Measurements from ENCODE around the gene TMEM109.
A peak's percentile ranks its signal among the peaks of the same experiment; 100 is the strongest.

The TMEM109 gene

DNA sequence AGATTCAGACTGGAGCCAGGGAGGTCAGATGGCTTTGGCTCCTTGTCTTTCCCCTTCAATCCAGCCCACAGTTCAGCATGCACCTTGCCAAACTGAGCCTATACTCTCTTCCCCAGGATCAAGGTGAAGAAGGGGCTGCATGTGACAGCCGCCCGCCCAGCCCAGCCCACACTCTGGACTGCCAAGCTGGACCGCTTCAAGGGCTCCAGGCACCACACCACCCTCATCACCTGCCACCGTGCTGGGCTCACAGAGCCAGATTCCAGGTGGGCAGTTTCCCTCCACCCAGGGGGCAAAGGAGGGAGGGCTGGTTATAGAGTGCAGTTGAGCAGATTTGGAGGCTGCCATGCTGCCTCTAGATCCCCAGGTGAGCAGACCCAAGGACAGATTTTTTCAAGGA, 16.4 kb downstream of the TMEM109 start:
- Histone ChIP-seq H3K36me3 (ENCODE audit: control insufficient read depth in 1 of 2, insufficient read depth in 2 of 2, low read length in 2 of 2) (peaks cover 79 to 82% of the 10 kb centered on the region in 2 experiments), H3K4me1 (ENCODE audit: control insufficient read depth in 1 of 2, insufficient read depth in 2 of 2, low read length in 2 of 2) (peaks cover 3 to 8% of the 10 kb centered on the region in 2 experiments), H3K9me3 (ENCODE audit: insufficient read depth, low read depth, low read length) (no peaks in the 10 kb centered on the region), H3K18ac (ENCODE audit: low read length) (no peak overlapping the region), H2AK5ac (ENCODE audit: low read length) (no peak overlapping the region), H4K8ac (ENCODE audit: low read depth, low read length) (no peak overlapping the region), H2BK120ac (ENCODE audit: insufficient read depth, low read length, poor library complexity) (no peak overlapping the region), H3K14ac (ENCODE audit: low read length) (no peak overlapping the region), H3K23ac (ENCODE audit: low read length) (no peak overlapping the region), H3K79me1 (ENCODE audit: low read length) (no peaks in the 10 kb centered on the region), H3K27ac (ENCODE audit: low read depth, low read length) (no peak overlapping the region), H4K91ac (ENCODE audit: low read depth, low read length) (no peak overlapping the region), H4K12ac (ENCODE audit: low read depth, low read length) (no peak overlapping the region), H3K27me3 (ENCODE audit: insufficient read depth, low read length) (no peaks in the 10 kb centered on the region), H3K4me3 (ENCODE audit: low read depth, low read length) (no peak overlapping the region), H3K79me2 (ENCODE audit: control insufficient read depth, insufficient read depth, low read length, poor library complexity) (peaks cover 2% of the 10 kb centered on the region), H2BK5ac (ENCODE audit: low read depth, low read length, poor library complexity) (no peak overlapping the region), H3K9ac (ENCODE audit: low read length) (no peak overlapping the region), H3K4me2 (ENCODE audit: low read length) (no peak overlapping the region), H3K4ac (ENCODE audit: low read depth, low read length) (no peak overlapping the region), H2BK12ac (ENCODE audit: low read length) (no peak overlapping the region), H2AFZ (ENCODE audit: insufficient read depth, low read length, poor library complexity) (no peak overlapping the region)
- no CpG with 5 or more reads among the region's 4 CpGs for WGBS (ENCODE audit: extremely low coverage, insufficient coverage, insufficient read length)
- DNase-seq, result no peak

DNA sequence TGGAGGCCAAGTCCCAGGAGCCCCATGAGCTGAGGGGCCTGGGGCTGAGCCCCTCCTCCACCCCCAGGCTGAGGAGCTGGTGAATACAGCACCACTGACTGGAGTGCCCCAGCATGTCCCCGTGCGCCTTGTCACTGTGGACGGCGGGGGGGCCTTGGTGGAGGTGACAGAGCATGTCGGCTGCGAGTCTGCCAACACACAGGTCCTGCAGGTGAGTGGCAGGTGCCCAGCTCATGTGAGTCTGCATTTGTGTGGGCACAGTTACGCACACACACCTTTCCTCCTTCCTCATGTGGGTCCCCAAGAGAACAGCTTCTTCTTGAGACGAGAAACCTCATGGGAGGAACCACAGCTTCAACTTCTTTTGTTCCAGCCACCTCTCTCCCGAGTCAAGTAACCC, 18.0 kb downstream of the TMEM109 start:
- H4K91ac ChIP-seq (ENCODE audit: low read depth, low read length), result no peak overlapping the region
- peak overlapping the region; percentile 14 for H3K4me3 ChIP-seq (ENCODE audit: low read depth, low read length)
- H3K79me2 ChIP-seq (ENCODE audit: control insufficient read depth, insufficient read depth, low read length, poor library complexity), result no peaks in the 10 kb centered on the region
- no peak overlapping the region for H2BK12ac ChIP-seq (ENCODE audit: low read length)
- no peak overlapping the region for H3K27ac ChIP-seq (ENCODE audit: low read depth, low read length)
- H3K4me1 ChIP-seq (ENCODE audit: control insufficient read depth in 1 of 2, insufficient read depth in 2 of 2, low read length in 2 of 2), result peaks cover 0 to 2% of the 10 kb centered on the region in 2 experiments
- no peak overlapping the region for H3K23ac ChIP-seq (ENCODE audit: low read length)
- no peak for DNase-seq
- H3K27me3 ChIP-seq (ENCODE audit: insufficient read depth, low read length), result no peaks in the 10 kb centered on the region
- no peak overlapping the region for H3K4me2 ChIP-seq (ENCODE audit: low read length)
- no peak overlapping the region for H2AFZ ChIP-seq (ENCODE audit: insufficient read depth, low read length, poor library complexity)
- H3K14ac ChIP-seq (ENCODE audit: low read length), result no peak overlapping the region
- H2BK120ac ChIP-seq (ENCODE audit: insufficient read depth, low read length, poor library complexity), result no peak overlapping the region
- no peak overlapping the region for H3K9ac ChIP-seq (ENCODE audit: low read length)
- H4K8ac ChIP-seq (ENCODE audit: low read depth, low read length), result no peak overlapping the region
- peaks cover 87 to 92% of the 10 kb centered on the region in 2 experiments for H3K36me3 ChIP-seq (ENCODE audit: control insufficient read depth in 1 of 2, insufficient read depth in 2 of 2, low read length in 2 of 2)
- no peak overlapping the region for H2BK5ac ChIP-seq (ENCODE audit: low read depth, low read length, poor library complexity)
- no peak overlapping the region for H3K18ac ChIP-seq (ENCODE audit: low read length)
- H3K4ac ChIP-seq (ENCODE audit: low read depth, low read length), result no peak overlapping the region
- no peaks in the 10 kb centered on the region for H3K9me3 ChIP-seq (ENCODE audit: insufficient read depth, low read depth, low read length)
- no peaks in the 10 kb centered on the region for H3K79me1 ChIP-seq (ENCODE audit: low read length)
- no peak overlapping the region for H2AK5ac ChIP-seq (ENCODE audit: low read length)
- WGBS (ENCODE audit: extremely low coverage, insufficient coverage, insufficient read length), result no CpG with 5 or more reads among the region's 9 CpGs
- H4K12ac ChIP-seq (ENCODE audit: low read depth, low read length), result no peak overlapping the region

DNA sequence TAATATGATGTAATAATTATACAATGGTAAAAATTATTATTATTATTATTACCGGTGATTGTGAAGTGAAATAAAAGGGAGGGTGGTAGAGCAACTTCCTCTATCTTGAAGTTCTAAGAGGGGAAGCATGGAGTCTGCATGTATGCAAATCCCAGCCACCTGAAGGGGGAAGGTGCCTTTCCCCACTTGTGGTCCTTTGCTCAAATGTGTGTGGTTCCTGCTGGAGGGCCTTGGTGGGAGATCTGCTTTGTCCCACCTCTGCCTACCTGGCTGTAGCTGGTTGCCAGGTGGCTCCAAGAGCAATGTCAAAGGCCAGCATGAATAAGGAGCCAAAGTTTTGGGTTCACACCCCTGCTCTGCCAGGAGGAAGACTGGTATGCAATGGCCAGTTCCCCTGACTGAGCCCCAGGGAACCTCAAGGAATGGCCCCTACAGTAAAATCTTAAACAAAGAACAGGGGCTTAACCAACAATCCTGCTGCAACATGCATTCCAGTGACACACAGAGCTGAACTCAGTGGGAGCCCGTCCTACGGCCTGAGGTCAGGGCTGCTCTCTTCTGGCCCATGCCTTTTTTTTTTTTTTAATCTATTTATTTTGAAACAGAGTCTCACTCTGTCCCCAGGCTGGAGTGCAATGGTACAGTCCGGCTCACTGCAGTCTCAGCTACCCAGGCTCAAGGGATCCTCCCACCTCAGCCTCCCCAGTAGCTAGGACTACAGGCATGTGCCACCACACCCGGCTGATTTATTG, 18.8 kb downstream of the TMEM109 start:
- WGBS (ENCODE audit: extremely low coverage, insufficient coverage, insufficient read length), result no CpG with 5 or more reads among the region's 5 CpGs
- no peaks in the 10 kb centered on the region for H3K79me2 ChIP-seq (ENCODE audit: control insufficient read depth, insufficient read depth, low read length, poor library complexity)
- H3K36me3 ChIP-seq (ENCODE audit: control insufficient read depth in 1 of 2, insufficient read depth in 2 of 2, low read length in 2 of 2), result peaks cover 82 to 88% of the 10 kb centered on the region in 2 experiments
- H3K4me1 ChIP-seq (ENCODE audit: control insufficient read depth in 1 of 2, insufficient read depth in 2 of 2, low read length in 2 of 2), result peaks cover 0 to 2% of the 10 kb centered on the region in 2 experiments
- no peaks in the 10 kb centered on the region for H3K27me3 ChIP-seq (ENCODE audit: insufficient read depth, low read length)
- no peak for DNase-seq
- no peak overlapping the region for H3K27ac ChIP-seq (ENCODE audit: low read depth, low read length)
- no peak overlapping the region for H3K4me2 ChIP-seq (ENCODE audit: low read length)
- no peak overlapping the region for H4K12ac ChIP-seq (ENCODE audit: low read depth, low read length)
- no peak overlapping the region for H3K9ac ChIP-seq (ENCODE audit: low read length)
- no peak overlapping the region for H2BK12ac ChIP-seq (ENCODE audit: low read length)
- H2BK5ac ChIP-seq (ENCODE audit: low read depth, low read length, poor library complexity), result no peak overlapping the region
- no peak overlapping the region for H3K18ac ChIP-seq (ENCODE audit: low read length)
- no peak overlapping the region for H2BK120ac ChIP-seq (ENCODE audit: insufficient read depth, low read length, poor library complexity)
- no peak overlapping the region for H3K14ac ChIP-seq (ENCODE audit: low read length)
- no peaks in the 10 kb centered on the region for H3K79me1 ChIP-seq (ENCODE audit: low read length)
- no peak overlapping the region for H4K8ac ChIP-seq (ENCODE audit: low read depth, low read length)
- no peak overlapping the region for H2AK5ac ChIP-seq (ENCODE audit: low read length)
- no peak overlapping the region for H3K4me3 ChIP-seq (ENCODE audit: low read depth, low read length)
- H3K9me3 ChIP-seq (ENCODE audit: insufficient read depth, low read depth, low read length), result no peaks in the 10 kb centered on the region
- no peak overlapping the region for H2AFZ ChIP-seq (ENCODE audit: insufficient read depth, low read length, poor library complexity)
- no peak overlapping the region for H3K4ac ChIP-seq (ENCODE audit: low read depth, low read length)
- H3K23ac ChIP-seq (ENCODE audit: low read length), result no peak overlapping the region
- H4K91ac ChIP-seq (ENCODE audit: low read depth, low read length), result no peak overlapping the region

DNA sequence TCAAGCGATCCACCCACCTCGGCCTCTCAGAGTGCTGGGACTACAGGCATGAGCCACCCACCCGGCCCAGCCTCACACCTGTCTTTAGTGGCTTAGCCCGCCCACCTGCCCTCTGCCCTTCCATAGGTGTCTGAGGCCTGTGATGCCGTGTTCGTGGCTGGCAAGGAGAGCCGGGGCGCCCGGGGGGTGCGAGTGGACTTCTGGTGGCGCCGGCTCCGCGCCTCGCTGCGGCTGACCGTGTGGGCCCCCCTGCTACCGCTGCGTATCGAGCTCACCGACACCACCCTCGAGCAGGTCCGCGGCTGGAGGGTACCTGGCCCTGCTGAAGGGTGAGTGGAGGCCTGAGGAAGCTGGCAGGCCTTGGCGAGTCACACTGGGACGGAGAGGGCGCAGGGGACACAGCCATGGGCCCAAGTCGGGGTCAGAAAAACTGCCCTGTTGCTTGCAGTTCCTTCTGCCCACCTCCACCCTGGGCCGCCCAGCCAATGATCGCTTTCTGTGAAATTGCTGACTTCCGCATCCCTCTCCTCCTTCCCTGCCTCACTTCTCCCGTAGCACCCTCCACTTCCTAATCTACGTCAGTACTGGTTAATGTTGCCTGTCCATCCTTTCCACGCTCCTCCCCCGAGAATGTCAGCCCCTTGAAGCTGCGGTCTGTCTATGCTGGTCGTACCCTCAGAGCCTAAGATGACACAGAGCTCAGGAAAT, 19.6 kb downstream of the TMEM109 start:
- no peak for DNase-seq
- peaks cover 0 to 2% of the 10 kb centered on the region in 2 experiments for H3K4me1 ChIP-seq (ENCODE audit: control insufficient read depth in 1 of 2, insufficient read depth in 2 of 2, low read length in 2 of 2)
- H3K18ac ChIP-seq (ENCODE audit: low read length), result no peak overlapping the region
- no peak overlapping the region for H4K91ac ChIP-seq (ENCODE audit: low read depth, low read length)
- H3K36me3 ChIP-seq (ENCODE audit: control insufficient read depth in 1 of 2, insufficient read depth in 2 of 2, low read length in 2 of 2), result peaks cover 77 to 82% of the 10 kb centered on the region in 2 experiments
- no peaks in the 10 kb centered on the region for H3K9me3 ChIP-seq (ENCODE audit: insufficient read depth, low read depth, low read length)
- no peak overlapping the region for H3K9ac ChIP-seq (ENCODE audit: low read length)
- H3K27ac ChIP-seq (ENCODE audit: low read depth, low read length), result no peak overlapping the region
- peak overlapping the region; percentile 35 for H3K4me3 ChIP-seq (ENCODE audit: low read depth, low read length)
- no peak overlapping the region for H2BK120ac ChIP-seq (ENCODE audit: insufficient read depth, low read length, poor library complexity)
- H2BK5ac ChIP-seq (ENCODE audit: low read depth, low read length, poor library complexity), result no peak overlapping the region
- no peaks in the 10 kb centered on the region for H3K79me2 ChIP-seq (ENCODE audit: control insufficient read depth, insufficient read depth, low read length, poor library complexity)
- no peak overlapping the region for H3K4ac ChIP-seq (ENCODE audit: low read depth, low read length)
- H3K23ac ChIP-seq (ENCODE audit: low read length), result no peak overlapping the region
- H3K79me1 ChIP-seq (ENCODE audit: low read length), result no peaks in the 10 kb centered on the region
- no peak overlapping the region for H4K8ac ChIP-seq (ENCODE audit: low read depth, low read length)
- no peak overlapping the region for H2AK5ac ChIP-seq (ENCODE audit: low read length)
- no peaks in the 10 kb centered on the region for H3K27me3 ChIP-seq (ENCODE audit: insufficient read depth, low read length)
- H2AFZ ChIP-seq (ENCODE audit: insufficient read depth, low read length, poor library complexity), result no peak overlapping the region
- no CpG with 5 or more reads among the region's 37 CpGs for WGBS (ENCODE audit: extremely low coverage, insufficient coverage, insufficient read length)
- no peak overlapping the region for H3K4me2 ChIP-seq (ENCODE audit: low read length)
- no peak overlapping the region for H3K14ac ChIP-seq (ENCODE audit: low read length)
- no peak overlapping the region for H2BK12ac ChIP-seq (ENCODE audit: low read length)
- no peak overlapping the region for H4K12ac ChIP-seq (ENCODE audit: low read depth, low read length)

Data from trophoblast cell (in vitro differentiated cells and primary cell).